Tibial artery (tissue), 4 donors: ENCODE data around the gene SLC25A51.

Experiments
- DNase-seq, 2 donors: peaks; one replicate each; pipeline ENCODE4 v3.0.0-alpha.2; 2019
- H3K27ac ChIP-seq, 2 donors: fragments of 200-600 bp; sonication (generic) in 1 of 2; 1 replicate in 1 of 2; 2 replicates in 1 of 2; pipeline ENCODE4 v1.5.1; 2018 to 2019; ENCODE audit warnings: mild to moderate bottlenecking in 1 of 2
- H3K27me3 ChIP-seq, 2 donors: fragments of 200-600 bp; sonication (generic) in 1 of 2; one replicate each; pipeline versions ENCODE4 v1.5.1 to v1.6.0; 2016 to 2019
- H3K36me3 ChIP-seq, 3 donors: fragments of 200-600 bp; sonication (generic) in 2 of 3; one replicate each; pipeline ENCODE4 v1.5.1; 2016 to 2019; ENCODE audit warnings: mild to moderate bottlenecking in 2 of 3
- H3K4me1 ChIP-seq, 4 donors: fragments of 200-600 bp; sonication (generic) in 2 of 4; 1 replicate in 3 of 4; 2 replicates in 1 of 4; pipeline ENCODE4 v1.5.1; 2016 to 2019
- H3K4me3 ChIP-seq, 2 donors: fragments of 200-600 bp; sonication (generic) in 1 of 2; 1 replicate in 1 of 2; 2 replicates in 1 of 2; pipeline ENCODE4 v1.5.1; 2018 to 2019; ENCODE audit warnings: mild to moderate bottlenecking in 2 of 2
- H3K9me3 ChIP-seq, 3 donors: fragments of 200-600 bp; sonication (generic) in 1 of 3; one replicate each; pipeline ENCODE4 v1.5.1; 2016 to 2019
- intact Hi-C: fragments of 100-400 bp; cut with DNase I; formaldehyde crosslinking; loops from one replicate; pipeline ENCODE4 v1.15.0; 2023; ENCODE audit warnings: low total_unique reads
- TF ChIP-seq, protein P1 (sequence below), 2 experiments: fragments of 200-600 bp in 1 of 2; fragments of 450-650 bp in 1 of 2; IDR thresholded peaks; one replicate each; pipeline ENCODE4 v1.5.1; 2017 to 2019; ENCODE audit warnings: antibody characterized with exemption in 2 of 2, mild to moderate bottlenecking in 1 of 2, moderate library complexity in 1 of 2

The SLC25A51 gene

DNA sequence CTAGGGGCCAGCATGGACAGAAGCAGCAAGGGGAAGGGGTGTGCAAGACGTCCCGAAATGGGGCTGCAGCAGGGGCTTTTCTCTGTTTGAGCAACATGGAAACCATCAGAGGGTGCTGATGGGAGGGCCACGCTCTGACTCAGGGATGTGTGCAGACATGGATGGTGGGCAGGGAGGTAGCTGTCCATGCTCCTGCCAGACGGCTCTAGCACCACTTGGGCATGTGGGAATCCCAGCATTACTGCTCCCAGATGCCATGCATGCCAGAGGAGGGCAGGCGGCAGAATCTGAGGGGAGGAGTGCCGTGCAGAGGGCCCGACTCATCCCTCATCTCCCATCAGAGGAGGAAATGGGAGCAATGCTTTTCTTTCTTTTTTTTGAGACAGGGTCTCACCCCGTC lies 45.6 kb upstream of the SLC25A51 start:
- Histone ChIP-seq H3K36me3 (peaks cover 0 to 30% (median 19%) of the 10 kb centered on the region in 3 donors), H3K4me1 (peaks cover 0 to 59% (median 33%) of the 10 kb centered on the region in 4 donors), H3K27me3 (no peaks in the 10 kb centered on the region), H3K9me3 (no peaks in the 10 kb centered on the region), H3K4me3 (no peak overlapping the region), H3K27ac (no peak overlapping the region)
- DNase-seq, result no peak
- intact Hi-C loops, result loop anchor here (10.0 kb wide), 1 partner anchor 45 kb away; no protein-coding TSS in a partner anchor
- TF ChIP-seq, protein P1, sequence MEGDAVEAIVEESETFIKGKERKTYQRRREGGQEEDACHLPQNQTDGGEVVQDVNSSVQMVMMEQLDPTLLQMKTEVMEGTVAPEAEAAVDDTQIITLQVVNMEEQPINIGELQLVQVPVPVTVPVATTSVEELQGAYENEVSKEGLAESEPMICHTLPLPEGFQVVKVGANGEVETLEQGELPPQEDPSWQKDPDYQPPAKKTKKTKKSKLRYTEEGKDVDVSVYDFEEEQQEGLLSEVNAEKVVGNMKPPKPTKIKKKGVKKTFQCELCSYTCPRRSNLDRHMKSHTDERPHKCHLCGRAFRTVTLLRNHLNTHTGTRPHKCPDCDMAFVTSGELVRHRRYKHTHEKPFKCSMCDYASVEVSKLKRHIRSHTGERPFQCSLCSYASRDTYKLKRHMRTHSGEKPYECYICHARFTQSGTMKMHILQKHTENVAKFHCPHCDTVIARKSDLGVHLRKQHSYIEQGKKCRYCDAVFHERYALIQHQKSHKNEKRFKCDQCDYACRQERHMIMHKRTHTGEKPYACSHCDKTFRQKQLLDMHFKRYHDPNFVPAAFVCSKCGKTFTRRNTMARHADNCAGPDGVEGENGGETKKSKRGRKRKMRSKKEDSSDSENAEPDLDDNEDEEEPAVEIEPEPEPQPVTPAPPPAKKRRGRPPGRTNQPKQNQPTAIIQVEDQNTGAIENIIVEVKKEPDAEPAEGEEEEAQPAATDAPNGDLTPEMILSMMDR (IDR thresholded peaks at IDR 0.05), result no peak

- Histone ChIP-seq H3K27me3 (no peaks in the 10 kb centered on the region), H3K4me3 (no peak overlapping the region), H3K27ac (peak overlapping the region; percentile 21 to 36), H3K36me3 (peaks cover 0 to 28% (median 19%) of the 10 kb centered on the region in 3 donors), H3K9me3 (no peaks in the 10 kb centered on the region), H3K4me1 (peaks cover 6 to 59% (median 35%) of the 10 kb centered on the region in 4 donors)
- TF ChIP-seq, protein P1 (IDR thresholded peaks at IDR 0.05), result no peak
- intact Hi-C loops, result loop anchor here (10.0 kb wide), 1 partner anchor 46 kb away; no protein-coding TSS in a partner anchor
- no peak for DNase-seq
These were observed 44.6 kb upstream of the SLC25A51 start for GRCh38 chr9:37948417-37948980.

DNA sequence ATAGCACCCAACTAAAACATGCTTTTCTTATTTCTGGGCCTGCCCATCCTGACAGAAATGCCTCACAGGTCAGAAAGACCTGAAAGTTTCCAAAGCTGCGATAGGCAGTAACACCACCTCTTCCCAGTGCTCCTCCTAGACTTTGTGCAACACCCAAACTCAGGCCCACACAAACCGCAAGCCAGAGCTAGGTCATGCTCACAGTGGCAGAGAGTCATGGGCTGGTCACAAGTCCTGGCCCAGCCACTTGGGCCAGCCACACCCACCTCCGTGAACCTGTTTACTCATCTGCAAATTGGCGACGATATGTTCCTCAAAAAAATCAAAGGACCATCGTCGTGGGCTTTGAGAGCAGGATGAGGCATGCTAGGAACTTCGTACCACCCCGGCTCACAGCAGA lies 44.0 kb upstream of the SLC25A51 start:
- H3K4me3 ChIP-seq, result no peak overlapping the region
- H3K9me3 ChIP-seq, result no peaks in the 10 kb centered on the region
- intact Hi-C loops, result loop anchor here (10.0 kb wide), 1 partner anchor 47 kb away; no protein-coding TSS in a partner anchor
- TF ChIP-seq, protein P1 (IDR thresholded peaks at IDR 0.05), result no peak
- H3K36me3 ChIP-seq, result peaks cover 0 to 28% (median 19%) of the 10 kb centered on the region in 3 donors
- H3K4me1 ChIP-seq, result peaks cover 9 to 60% (median 39%) of the 10 kb centered on the region in 4 donors
- H3K27ac ChIP-seq, result peak overlapping the region; percentile 21 to 36
- no peaks in the 10 kb centered on the region for H3K27me3 ChIP-seq
- no peak for DNase-seq

DNA sequence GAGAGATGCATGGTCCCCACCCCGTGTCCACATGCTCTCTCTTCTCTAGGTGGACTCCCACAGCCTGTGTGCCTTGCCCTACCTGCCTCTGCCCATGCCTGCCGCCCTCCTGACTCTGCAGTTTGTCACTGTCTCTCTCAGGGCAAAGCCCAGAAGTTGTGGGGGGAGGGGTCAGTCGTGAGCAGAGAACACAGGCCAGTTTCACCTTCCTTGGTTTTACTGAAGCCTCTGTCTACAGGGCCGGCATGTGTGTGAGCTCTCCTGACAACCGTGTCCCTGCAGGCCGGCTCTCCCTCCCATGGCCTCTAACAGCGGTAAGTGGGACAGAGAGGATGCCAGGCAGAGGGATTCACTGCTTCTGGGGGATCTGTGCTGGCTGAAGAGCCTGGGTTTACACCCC lies 43.5 kb upstream of the SLC25A51 start:
- H3K27ac ChIP-seq, result peak overlapping the region; percentile 21 to 36
- no peaks in the 10 kb centered on the region for H3K9me3 ChIP-seq
- no peaks in the 10 kb centered on the region for H3K27me3 ChIP-seq
- peaks cover 0 to 28% (median 19%) of the 10 kb centered on the region in 3 donors for H3K36me3 ChIP-seq
- DNase-seq, result no peak
- intact Hi-C loops, result loop anchor here (10.0 kb wide), 1 partner anchor 47 kb away; no protein-coding TSS in a partner anchor
- TF ChIP-seq, protein P1 (IDR thresholded peaks at IDR 0.05), result no peak
- peaks cover 9 to 65% (median 44%) of the 10 kb centered on the region in 4 donors for H3K4me1 ChIP-seq
- H3K4me3 ChIP-seq, result no peak overlapping the region

GRCh38 chr9:37946971-37947370 lies 43.0 kb upstream of the SLC25A51 start:
- intact Hi-C loops, result loop anchor here (10.0 kb wide), 1 partner anchor 48 kb away; no protein-coding TSS in a partner anchor
- H3K27ac ChIP-seq, result no peak overlapping the region
- peaks cover 9 to 70% (median 48%) of the 10 kb centered on the region in 4 donors for H3K4me1 ChIP-seq

More at GRCh38 chr9:37946971-37947370, 43.0 kb upstream of the SLC25A51 start:
- Histone ChIP-seq H3K4me3 (no peak overlapping the region), H3K36me3 (peaks cover 0 to 28% (median 19%) of the 10 kb centered on the region in 3 donors), H3K27me3 (no peaks in the 10 kb centered on the region), H3K9me3 (no peaks in the 10 kb centered on the region)
- no peak for DNase-seq
- TF ChIP-seq, protein P1 (IDR thresholded peaks at IDR 0.05), result no peak
